GM21529 (cell line): ENCODE results near the gene NFIA.
"Not testable (repeated sequence)": the region's sequence is repeated elsewhere in the genome, so short reads cannot be mapped to it uniquely, and the experiment has no call there.

Source experiments
- ATAC-seq: cut with Tn5 transposase; IDR thresholded peaks from one replicate; pipeline ENCODE4 v1.9.1; 2021; ENCODE audit not compliant: unreplicated experiment

The NFIA gene

GRCh38 chr1:61265665-61266064, 183.3 kb downstream of the NFIA start:
- ATAC-seq: no peak

- ATAC-seq: no peak
Observed at GRCh38 chr1:61266738-61267137, 184.4 kb downstream of the NFIA start.

- no peak for ATAC-seq
Observed at GRCh38 chr1:61268546-61269240, 186.3 kb downstream of the NFIA start.

GRCh38 chr1:61269602-61270001, 187.2 kb downstream of the NFIA start:
- ATAC-seq: no peak

- no peak for ATAC-seq
Observed at GRCh38 chr1:61270107-61270506, 187.7 kb downstream of the NFIA start.

GRCh38 chr1:61270761-61271411, 188.5 kb downstream of the NFIA start:
- ATAC-seq: no peak

- ATAC-seq: no peak
Observed at GRCh38 chr1:61271412-61271789, 189.0 kb downstream of the NFIA start.

- no peak for ATAC-seq
Observed at GRCh38 chr1:61273167-61273705, 190.9 kb downstream of the NFIA start.

- ATAC-seq: no peak
Observed at GRCh38 chr1:61273861-61274260, 191.5 kb downstream of the NFIA start.

- ATAC-seq: no peak
Observed at GRCh38 chr1:61274939-61275338, 192.6 kb downstream of the NFIA start.

- no peak for ATAC-seq
Observed at GRCh38 chr1:61276246-61276645, 193.9 kb downstream of the NFIA start.

GRCh38 chr1:61277121-61277690, 194.8 kb downstream of the NFIA start:
- no peak for ATAC-seq

GRCh38 chr1:61278503-61278902, 196.1 kb downstream of the NFIA start:
- ATAC-seq: not testable (repeated sequence)

- ATAC-seq: no peak
Observed at GRCh38 chr1:61278966-61279365, 196.6 kb downstream of the NFIA start.

- no peak for ATAC-seq
Observed at GRCh38 chr1:61279570-61279969, 197.2 kb downstream of the NFIA start.

- no peak for ATAC-seq
Observed at GRCh38 chr1:61280452-61280851, 198.1 kb downstream of the NFIA start.

- ATAC-seq: no peak
Observed at GRCh38 chr1:61282387-61282786, 200.0 kb downstream of the NFIA start.

GRCh38 chr1:61284248-61284854, 202.0 kb downstream of the NFIA start:
- peak; percentile 50 for ATAC-seq

- no peak for ATAC-seq
Observed at GRCh38 chr1:61284936-61285335, 202.6 kb downstream of the NFIA start.

GRCh38 chr1:61285371-61285885, 203.1 kb downstream of the NFIA start:
- ATAC-seq: no peak

- ATAC-seq: no peak
Observed at GRCh38 chr1:61287014-61287413, 204.7 kb downstream of the NFIA start.

- ATAC-seq: no peak
Observed at GRCh38 chr1:61287734-61288133, 205.4 kb downstream of the NFIA start.
